CD4-positive, alpha-beta T cell treated with Interleukin-6 at 100 ng/mL for 8 hours (primary cell): ENCODE data around the gene ZNF32.
A peak's percentile ranks its signal among the peaks of the same experiment; 100 is the strongest.
"Not testable (repeated sequence)": the region's sequence is repeated elsewhere in the genome, so short reads cannot be mapped to it uniquely, and the experiment has no call there.

Source experiments
- DNase-seq: peaks from one replicate; pipeline ENCODE4 v3.0.0-alpha.2; 2020; ENCODE audit warnings: mixed read lengths, low spot score

ZNF32 gene

DNA sequence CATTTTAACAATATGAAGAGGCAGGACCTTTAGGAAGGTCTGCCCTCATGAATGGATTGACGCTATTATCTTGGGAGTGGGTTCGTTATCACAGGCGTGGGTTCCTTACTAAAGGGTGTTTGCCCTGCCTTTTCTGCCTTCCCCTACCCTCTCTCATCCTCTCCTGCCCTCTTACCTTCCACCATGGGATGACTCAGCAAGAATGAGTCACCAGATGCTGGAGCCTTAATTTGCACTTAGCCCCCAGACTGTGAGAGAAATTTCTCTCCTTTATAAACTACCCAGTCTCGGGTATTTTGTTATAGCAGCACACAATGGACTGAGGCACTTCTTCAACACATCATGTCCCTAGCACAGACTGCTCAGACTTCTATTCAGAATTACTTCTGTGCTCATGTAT lies 31.4 kb upstream of the ZNF32 start:
- DNase-seq, result no peak

GRCh38 chr10:43679509-43679908 lies 30.8 kb upstream of the ZNF32 start:
- DNase-seq, result no peak

DNA sequence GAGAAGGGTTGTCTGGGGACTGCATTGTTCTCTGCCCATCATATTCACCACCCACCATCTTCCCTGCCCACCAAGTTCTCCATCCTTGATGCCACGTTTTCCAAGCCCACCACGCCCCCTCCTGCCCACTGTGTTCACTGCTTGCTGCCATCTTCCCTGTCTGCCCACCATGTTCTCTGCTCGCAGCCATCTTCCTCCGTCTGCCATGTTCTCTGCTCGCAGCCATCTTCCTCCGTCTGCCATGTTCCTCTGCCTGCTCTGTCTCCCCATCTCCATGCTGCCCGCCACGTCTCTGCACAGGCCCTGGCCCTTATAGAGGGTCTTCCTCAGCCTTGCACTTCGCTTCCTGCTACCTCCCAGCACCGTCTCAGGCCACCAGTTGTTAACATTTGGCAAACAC lies 30.0 kb upstream of the ZNF32 start:
- DNase-seq, result no peak

GRCh38 chr10:43676901-43677300 lies 28.2 kb upstream of the ZNF32 start:
- no peak for DNase-seq

- DNase-seq, result no peak
Observed at GRCh38 chr10:43676331-43676730, 27.6 kb upstream of the ZNF32 start.

- no peak for DNase-seq
Observed at GRCh38 chr10:43674553-43675210, 26.0 kb upstream of the ZNF32 start.

- no peak for DNase-seq
Observed at GRCh38 chr10:43673471-43673870, 24.8 kb upstream of the ZNF32 start.

- peak; percentile 60 for DNase-seq
Observed at GRCh38 chr10:43671659-43672531, 23.2 kb upstream of the ZNF32 start.

- DNase-seq, result no peak
Observed at GRCh38 chr10:43669386-43669785, 20.7 kb upstream of the ZNF32 start.

DNA sequence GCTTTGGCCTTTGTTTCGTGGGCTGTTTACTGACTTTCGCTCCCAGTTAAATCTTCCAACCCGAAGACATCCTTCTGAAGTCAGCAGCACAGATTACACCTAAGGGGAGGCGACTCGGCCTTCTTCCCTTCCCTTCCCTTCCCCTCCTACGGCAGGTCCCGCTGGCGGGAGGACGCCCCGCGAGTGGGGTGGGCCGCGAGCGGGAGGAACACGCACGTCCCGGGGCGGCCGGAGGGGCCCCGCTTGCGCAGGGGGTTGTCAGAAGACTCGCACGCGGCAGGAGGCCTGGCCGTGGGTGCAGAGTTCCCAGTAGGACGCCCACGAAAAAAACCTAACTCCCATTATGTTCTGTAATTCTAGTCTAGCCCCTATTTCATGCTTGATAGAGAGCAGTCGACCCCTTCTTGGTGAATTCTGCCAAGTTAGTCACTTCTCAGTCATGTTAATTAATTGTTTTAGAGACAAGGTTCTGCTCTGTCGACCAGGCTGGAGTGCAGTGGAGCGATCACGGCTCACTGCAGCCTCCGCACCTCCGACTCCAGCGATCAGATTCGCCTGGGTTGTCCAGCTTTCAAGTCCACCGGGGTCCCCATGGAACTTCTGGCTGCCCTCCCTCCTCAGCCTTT lies 19.2 kb upstream of the ZNF32 start:
- DNase-seq, result no peak

DNA sequence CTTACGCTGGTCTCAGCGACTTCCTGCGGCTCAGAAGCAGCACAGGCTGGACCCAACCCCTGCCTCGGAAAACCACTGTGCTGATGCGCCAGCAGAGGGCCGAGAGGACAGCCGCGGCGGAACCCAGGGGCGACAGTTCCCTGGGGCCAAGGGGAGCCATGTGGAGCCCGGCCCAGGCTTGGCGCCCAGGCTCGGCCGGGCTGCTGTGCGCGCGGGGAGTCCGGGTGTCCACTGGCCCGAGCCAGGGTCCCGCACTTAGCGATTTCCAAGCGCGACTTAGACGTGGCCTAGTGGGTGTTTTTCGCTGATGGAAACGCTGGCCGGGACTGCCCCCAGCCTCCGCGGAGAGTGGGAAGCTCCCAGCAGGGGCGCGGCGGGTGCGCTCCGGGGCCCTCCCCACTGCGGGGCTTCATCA lies 18.6 kb upstream of the ZNF32 start:
- no peak for DNase-seq

DNA sequence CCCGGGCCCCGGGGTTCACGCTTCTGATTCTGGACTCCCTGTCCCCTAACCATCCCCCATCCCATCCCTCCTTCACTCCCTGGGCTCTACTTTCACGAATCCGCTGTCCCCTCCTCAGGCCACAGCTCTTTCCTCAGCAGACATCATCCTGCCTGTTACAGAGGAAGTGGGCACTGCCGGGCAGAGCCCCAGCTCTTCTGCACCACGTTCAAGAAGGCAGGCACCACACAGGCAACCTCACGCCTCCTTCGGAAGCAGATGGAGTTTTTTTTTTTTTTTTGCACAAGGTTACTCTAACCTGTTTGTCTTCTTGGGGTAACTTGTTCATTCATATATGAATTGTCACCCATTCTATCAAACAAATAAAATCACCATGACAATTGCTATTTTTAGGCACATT lies 17.9 kb upstream of the ZNF32 start:
- DNase-seq, result no peak

DNA sequence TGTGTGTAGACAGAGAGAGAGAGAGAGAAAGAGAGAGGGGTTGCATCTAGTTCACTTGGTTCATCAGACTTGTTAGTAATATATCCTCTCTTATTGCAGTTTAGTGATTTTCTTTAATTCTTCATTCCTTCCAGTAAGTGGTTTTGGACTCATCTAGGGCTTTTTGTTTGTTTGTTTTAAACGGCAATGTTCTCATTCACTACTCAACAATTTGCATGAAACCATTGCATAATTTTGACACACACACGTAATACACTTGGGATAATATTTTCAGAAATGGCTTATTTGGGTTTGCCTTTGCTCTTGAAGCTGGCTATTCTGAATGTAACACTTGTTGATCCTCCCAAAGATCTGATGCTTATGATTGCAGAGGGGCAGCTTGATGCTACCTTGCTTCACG lies 16.4 kb upstream of the ZNF32 start:
- no peak for DNase-seq

GRCh38 chr10:43658227-43658626 lies 9.5 kb upstream of the ZNF32 start:
- no peak for DNase-seq

DNA sequence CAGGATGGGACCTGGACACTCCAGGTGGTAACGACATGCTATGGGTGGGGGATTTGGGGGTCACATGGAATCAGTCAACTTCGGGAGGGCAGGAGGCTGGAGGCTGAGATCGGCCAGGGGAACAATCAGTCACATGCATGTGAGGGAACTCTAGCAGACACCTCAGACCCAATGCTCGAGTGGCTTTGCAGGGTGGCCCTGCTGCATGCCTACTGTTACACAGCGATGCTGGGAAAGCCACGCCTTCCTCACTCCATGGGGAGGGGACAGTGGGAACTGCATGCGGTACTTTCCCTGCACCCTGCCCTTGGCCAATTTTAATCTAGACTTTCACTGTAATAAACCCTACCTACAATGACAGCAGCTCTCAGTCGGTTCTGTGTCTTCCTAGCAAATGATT lies 6.6 kb upstream of the ZNF32 start:
- no peak for DNase-seq

- DNase-seq, result no peak
Observed at GRCh38 chr10:43653746-43654145, 5.1 kb upstream of the ZNF32 start.

- no peak for DNase-seq
Observed at GRCh38 chr10:43649185-43649523, 473 bp upstream of the ZNF32 start.

- DNase-seq, result no peak
Observed at GRCh38 chr10:43648095-43648397, 635 bp downstream of the ZNF32 start.

DNA sequence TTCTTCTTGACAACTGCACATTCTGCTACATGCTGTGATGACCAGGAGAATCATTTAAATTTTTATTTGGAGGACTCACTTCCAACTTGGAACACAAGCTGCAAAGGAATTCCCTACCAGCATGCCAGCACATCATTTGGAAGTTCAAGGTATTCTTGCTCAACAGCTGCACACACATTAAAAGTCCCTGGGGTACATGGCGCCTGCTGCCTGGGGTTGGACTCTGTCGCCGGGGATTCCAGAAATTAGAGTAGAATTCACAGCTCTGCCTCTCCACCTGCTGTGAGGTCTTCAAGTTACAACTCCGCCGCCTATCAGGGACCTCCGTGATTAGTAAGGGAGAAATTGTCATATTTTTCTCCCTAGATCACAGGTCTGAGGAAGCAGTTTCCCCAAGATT lies 1.1 kb downstream of the ZNF32 start:
- no peak for DNase-seq

GRCh38 chr10:43645866-43646265 lies 2.8 kb downstream of the ZNF32 start:
- no peak for DNase-seq

- no peak for DNase-seq
Observed at GRCh38 chr10:43644252-43644651, 4.4 kb downstream of the ZNF32 start.

DNA sequence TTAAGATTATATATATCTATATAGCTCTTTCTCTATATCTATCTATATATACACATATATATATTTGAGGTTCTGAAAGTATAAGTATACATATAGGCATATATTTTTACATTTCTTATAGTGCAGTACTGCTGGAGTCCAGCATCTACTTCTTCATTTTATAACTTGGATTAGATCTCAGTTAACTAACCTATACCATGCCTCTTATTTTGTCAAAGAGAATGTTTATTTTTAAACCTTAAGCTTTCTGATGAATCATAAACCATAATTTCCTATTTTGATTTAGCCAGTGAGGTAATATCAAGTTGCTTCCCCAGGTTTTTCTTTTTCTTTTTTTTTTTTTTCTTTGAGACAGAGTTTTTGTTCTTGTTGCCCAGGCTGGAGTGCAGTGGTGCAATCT lies 8.1 kb downstream of the ZNF32 start:
- DNase-seq, result no peak

DNA sequence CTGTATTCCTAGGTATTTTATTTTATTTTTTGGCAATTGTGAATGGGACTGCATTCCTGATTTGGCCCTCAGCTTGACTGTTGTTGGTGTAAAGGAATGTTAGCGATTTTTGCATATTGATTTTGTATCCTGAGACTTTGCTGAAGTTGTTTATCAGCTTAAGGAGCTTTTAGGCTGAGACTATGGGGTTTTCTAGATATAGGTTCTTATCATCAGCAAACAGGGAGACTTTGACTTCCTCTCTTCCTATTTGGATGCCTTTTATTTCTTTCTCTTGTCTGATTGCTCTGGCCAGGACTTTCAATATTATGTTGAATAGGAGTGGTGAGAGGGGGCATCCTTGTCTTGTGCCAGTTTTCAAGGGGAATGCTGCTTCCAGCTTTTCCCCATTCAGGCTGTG lies 12.9 kb downstream of the ZNF32 start:
- not testable (repeated sequence) for DNase-seq

DNA sequence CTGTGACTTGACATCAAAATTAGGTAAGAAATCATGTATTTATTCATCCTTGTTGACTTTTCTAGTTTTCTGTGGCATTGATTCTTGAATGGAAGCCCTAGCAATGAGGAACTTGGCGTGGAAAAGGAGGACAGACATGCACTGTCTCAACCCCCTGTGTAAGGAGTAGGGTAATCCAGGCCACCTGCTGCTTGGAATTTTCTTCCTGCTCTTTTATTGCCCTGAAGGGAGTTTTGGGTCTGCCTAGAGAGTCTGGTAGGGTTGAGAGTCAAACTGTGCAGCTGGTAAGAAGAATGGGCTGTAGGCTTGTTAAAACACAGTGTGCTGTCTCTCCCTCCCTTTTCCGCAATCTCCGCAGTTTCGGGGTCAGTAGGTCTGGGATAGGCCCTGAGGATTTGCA lies 19.7 kb downstream of the ZNF32 start:
- DNase-seq, result no peak
